Measurements from ENCODE around the gene ADD3. TPM values are rescaled to one million over a fixed set of nuclear protein-coding genes. Genes with fewer than 3 reads are reported as not detected.

ADD3 gene
- total and polyA plus RNA-seq, 4 donors = 15.4 to 55.9 (median 22.8) TPM

GRCh38 chr10:110083884-110084283 is 76.1 kb downstream of the ADD3 start:
- Histone ChIP-seq H3K9me3 (ENCODE audit: control insufficient read depth in 4 of 4, low read length in 3 of 4) (no peaks in the 10 kb centered on the region), H3K27me3 (ENCODE audit: control insufficient read depth in 4 of 4, insufficient read depth in 4 of 4, low read length in 3 of 4) (no peaks in the 10 kb centered on the region), H3K4me3 (ENCODE audit: low read depth in 1 of 3, low read length in 3 of 3) (no peak overlapping the region), H3K27ac (ENCODE audit: low read depth in 1 of 2, low read length in 2 of 2) (no peak overlapping the region), H3K4me1 (ENCODE audit: control insufficient read depth in 4 of 4, insufficient read depth in 4 of 4, low read length in 3 of 4) (peaks cover 0 to 3% (median 2%) of the 10 kb centered on the region in 4 donors), H3K36me3 (ENCODE audit: control insufficient read depth in 4 of 4, insufficient read depth in 3 of 4, low read depth in 1 of 4, low read length in 3 of 4) (no peaks in the 10 kb centered on the region), H3K9ac (ENCODE audit: low read depth in 1 of 2, low read length in 2 of 2) (no peak overlapping the region)
- TF ChIP-seq TAF1 (conservative IDR thresholded peaks at IDR 0.05) = no peak
- no peak for TF ChIP-seq YY1 (IDR thresholded peaks at IDR 0.05)
- no peak for TF ChIP-seq HNF4G (IDR thresholded peaks at IDR 0.05)
- TF ChIP-seq HNF4A (conservative IDR thresholded peaks at IDR 0.05) = no peak
- TF ChIP-seq SP1 (IDR thresholded peaks at IDR 0.05) = no peak
- no peak for TF ChIP-seq FOXA1 (IDR thresholded peaks at IDR 0.05)
- TF ChIP-seq GABPA (IDR thresholded peaks at IDR 0.05 in 1 of 2, conservative IDR thresholded peaks at IDR 0.05 in 1 of 2) = no peak
- no peak for TF ChIP-seq ZBTB33 (IDR thresholded peaks at IDR 0.05)
- TF ChIP-seq JUND (IDR thresholded peaks at IDR 0.05) = no peak
- TF ChIP-seq FOXA2 (IDR thresholded peaks at IDR 0.05) = no peak
- no peak for TF ChIP-seq NR2F2 (IDR thresholded peaks at IDR 0.05)
- TF ChIP-seq REST (IDR thresholded peaks at IDR 0.05) = no peak
- no peak for TF ChIP-seq MAX (IDR thresholded peaks at IDR 0.05)
- TF ChIP-seq RAD21 (IDR thresholded peaks at IDR 0.05) = no peak
- TF ChIP-seq ATF3 (IDR thresholded peaks at IDR 0.05) = no peak
- no peak for TF ChIP-seq CTCF (IDR thresholded peaks at IDR 0.05; ENCODE audit: low read depth, low read length, missing input control)
- no peak for DNase-seq (ENCODE audit: low spot score)

GRCh38 chr10:110087682-110088081 is 79.9 kb downstream of the ADD3 start:
- no peaks in the 10 kb centered on the region for H3K27me3 ChIP-seq (ENCODE audit: control insufficient read depth in 4 of 4, insufficient read depth in 4 of 4, low read length in 3 of 4)
- no peaks in the 10 kb centered on the region for H3K9me3 ChIP-seq (ENCODE audit: control insufficient read depth in 4 of 4, low read length in 3 of 4)
- TF ChIP-seq GABPA (IDR thresholded peaks at IDR 0.05 in 1 of 2, conservative IDR thresholded peaks at IDR 0.05 in 1 of 2) (no peak), NR2F2 (IDR thresholded peaks at IDR 0.05) (no peak)
- peaks cover 0 to 3% (median 2%) of the 10 kb centered on the region in 4 donors for H3K4me1 ChIP-seq (ENCODE audit: control insufficient read depth in 4 of 4, insufficient read depth in 4 of 4, low read length in 3 of 4)
- H3K9ac ChIP-seq (ENCODE audit: low read depth in 1 of 2, low read length in 2 of 2) = no peak overlapping the region
- H3K4me3 ChIP-seq (ENCODE audit: low read depth in 1 of 3, low read length in 3 of 3) = no peak overlapping the region
- WGBS = 94% methylated on average over 4 of the region's 4 CpGs
- no peaks in the 10 kb centered on the region for H3K36me3 ChIP-seq (ENCODE audit: control insufficient read depth in 4 of 4, insufficient read depth in 3 of 4, low read depth in 1 of 4, low read length in 3 of 4)
- H3K27ac ChIP-seq (ENCODE audit: low read depth in 1 of 2, low read length in 2 of 2) = no peak overlapping the region
- DNase-seq (ENCODE audit: low spot score) = no peak
